Activated CD8-positive, alpha-beta memory T cell treated with anti-CD3 and anti-CD28 coated beads, Interleukin-2, amount 50 U/mL, for 24 hours (primary cell): ENCODE measurements around the gene SYT3.
"Not testable (repeated sequence)": the region's sequence is repeated elsewhere in the genome, so short reads cannot be mapped to it uniquely, and the experiment has no call there.

Experiments
- DNase-seq: peaks from one replicate; pipeline ENCODE4 v3.0.0-alpha.2; 2020; ENCODE audit errors: extremely low read depth

Gene SYT3

DNA sequence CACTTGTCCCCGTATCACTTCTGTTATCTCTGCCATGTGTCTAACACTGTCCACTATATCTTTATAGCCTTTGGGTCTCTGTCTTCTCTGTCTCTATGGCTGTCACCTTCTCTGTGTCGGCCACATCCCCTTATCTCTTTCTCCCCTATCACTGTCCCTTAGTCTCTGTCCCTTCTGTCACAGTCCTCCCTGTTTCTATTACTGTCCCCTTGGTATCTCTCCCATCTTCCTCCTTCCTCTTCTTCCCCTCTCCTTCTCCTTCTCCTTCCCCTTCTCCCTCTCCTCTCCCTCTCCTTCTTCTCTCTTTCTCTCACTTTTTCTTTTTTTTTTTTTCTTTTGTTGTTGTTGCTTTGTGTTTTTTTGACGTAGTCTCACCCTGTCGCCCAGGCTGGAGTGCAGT lies 36.7 kb downstream of the SYT3 start:
- DNase-seq: no peak

DNA sequence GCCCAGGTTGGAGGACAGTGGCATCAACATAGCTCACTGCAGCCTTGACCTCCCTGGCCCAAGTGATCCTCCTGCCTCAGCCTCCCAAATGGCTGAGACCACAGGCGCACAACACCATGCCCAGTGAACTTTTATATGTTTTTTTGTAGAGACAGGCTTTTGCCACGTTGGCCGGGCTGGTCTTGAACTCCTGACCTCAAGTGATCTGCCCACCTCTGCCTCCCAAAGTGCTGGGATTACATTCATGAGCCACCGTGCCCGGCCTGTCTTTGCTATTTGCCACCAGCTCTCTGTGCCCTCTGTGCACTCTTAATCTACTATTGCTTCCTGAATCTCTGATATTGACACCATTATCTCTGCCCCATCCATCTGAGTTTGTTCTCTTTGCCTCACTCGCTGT lies 37.2 kb downstream of the SYT3 start:
- no peak for DNase-seq

DNA sequence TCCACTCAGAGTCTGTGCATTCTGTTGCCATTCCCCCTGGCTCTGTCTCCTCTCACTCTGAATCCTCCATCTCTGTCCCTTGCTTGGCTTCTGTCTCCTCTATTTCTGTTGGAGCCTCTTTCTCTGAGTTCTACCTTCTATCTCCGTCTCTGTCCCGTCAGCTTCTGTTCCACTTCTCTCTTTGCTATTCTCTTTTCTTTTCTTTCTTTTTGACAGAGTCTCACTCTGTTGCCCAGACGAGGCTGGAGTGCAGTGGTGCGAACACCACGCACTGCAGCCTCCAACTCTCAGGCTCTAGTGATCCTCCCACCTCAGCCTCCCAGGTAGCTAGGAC lies 37.6 kb downstream of the SYT3 start:
- DNase-seq: no peak

DNA sequence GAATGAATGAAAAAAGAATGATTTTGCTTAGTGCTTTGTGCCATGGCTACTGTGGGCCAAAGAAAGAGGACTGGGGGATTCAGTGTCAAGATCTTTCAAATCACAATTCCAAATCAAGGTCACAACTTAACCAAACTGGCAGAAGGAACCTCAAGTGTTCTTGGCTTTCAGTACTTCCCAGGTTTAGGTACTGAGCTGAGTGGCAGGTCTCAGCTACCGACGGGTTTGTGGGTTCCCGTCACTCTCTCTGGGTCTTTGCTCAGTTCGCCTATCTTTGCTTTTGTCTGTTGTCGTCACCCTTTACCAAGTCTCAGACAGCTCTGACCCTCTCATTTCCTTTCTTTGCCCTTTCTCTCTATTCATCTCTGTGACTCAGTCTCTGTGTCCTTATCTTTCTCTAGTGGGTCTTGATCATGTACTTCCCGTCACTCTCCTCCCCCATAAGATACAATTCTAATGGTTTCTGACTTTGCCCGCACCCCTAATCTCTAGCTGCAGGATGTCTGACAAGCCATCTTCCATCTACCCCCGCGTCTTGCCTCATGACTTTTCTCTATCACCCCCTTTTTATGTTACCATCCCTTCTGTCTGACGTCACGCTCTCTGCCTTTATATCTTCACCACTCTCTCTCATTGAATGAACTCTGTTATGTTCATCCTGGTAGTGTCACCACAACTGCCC lies 38.1 kb downstream of the SYT3 start:
- DNase-seq: no peak

DNA sequence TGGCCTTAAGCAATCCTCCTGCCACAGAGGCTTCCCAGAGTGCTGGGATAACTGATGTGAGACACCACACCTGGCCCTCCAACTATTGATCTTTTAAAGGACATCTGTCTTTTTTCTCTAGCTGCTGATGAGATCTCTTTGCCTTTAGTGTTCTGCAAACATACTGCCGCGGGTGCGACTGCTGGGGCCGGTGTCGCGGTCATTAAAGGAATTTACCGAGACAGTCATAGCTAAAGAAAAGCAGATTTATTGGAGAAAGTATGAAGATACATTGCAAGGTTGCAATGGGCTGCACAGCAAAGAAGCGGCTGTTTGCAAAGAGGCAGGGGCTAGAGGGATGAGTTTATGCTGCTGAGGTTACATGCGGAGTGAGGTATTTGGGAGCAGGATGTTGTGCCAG lies 40.3 kb downstream of the SYT3 start:
- DNase-seq: no peak

DNA sequence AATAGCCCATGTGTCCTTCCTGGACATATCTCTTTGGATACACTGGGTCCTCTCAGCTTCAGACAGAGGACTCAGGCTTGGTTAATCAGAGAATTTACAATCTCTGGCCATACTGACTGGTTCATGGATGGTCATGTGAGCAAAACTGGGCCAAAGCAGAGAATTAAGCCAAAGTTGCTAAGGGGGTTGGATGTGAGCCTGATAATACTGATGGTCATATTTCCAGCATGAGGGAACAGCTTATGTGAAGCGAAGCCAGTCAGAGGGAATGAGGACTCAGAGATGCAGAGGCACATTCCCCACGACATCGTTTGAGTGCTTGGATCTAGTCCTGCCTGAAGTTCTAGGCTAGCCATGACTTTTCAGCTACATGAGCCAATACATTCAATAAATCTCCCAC lies 49.5 kb downstream of the SYT3 start:
- no peak for DNase-seq

DNA sequence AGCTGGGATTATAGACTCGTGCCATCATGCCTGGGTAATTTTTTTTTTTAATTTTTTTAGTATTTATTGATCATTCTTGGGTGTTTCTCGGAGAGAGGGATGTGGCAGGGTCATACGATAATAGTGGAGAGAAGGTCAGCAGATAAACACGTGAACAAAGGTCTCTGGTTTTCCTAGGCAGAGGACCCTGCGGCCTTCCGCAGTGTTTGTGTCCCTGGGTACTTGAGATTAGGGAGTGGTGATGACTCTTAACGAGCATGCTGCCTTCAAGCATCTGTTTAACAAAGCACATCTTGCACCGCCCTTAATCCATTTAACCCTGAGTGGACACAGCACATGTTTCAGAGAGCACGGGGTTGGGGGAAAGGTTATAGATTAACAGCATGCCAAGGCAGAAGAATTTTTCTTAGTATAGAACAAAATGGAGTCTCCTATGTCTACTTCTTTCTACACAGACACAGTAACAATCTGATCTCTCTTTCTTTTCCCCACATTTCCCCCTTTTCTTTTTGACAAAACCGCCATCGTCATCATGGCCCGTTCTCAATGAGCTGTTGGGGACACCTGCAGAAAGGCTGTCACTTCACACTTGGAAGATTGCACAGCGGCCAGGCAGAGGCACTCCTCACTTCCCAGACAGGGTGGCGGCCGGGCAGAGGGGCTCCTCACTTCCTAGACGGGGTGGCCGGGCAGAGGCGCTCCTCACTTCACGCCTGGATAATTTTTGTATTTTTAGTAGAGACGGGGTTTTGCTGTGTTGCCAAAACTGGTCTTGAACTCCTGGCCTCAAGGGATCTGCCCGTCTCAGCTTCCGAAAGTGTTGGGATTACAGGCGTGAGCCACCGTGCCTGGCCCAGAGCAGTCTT lies 57.7 kb downstream of the SYT3 start:
- DNase-seq: not testable (repeated sequence)

DNA sequence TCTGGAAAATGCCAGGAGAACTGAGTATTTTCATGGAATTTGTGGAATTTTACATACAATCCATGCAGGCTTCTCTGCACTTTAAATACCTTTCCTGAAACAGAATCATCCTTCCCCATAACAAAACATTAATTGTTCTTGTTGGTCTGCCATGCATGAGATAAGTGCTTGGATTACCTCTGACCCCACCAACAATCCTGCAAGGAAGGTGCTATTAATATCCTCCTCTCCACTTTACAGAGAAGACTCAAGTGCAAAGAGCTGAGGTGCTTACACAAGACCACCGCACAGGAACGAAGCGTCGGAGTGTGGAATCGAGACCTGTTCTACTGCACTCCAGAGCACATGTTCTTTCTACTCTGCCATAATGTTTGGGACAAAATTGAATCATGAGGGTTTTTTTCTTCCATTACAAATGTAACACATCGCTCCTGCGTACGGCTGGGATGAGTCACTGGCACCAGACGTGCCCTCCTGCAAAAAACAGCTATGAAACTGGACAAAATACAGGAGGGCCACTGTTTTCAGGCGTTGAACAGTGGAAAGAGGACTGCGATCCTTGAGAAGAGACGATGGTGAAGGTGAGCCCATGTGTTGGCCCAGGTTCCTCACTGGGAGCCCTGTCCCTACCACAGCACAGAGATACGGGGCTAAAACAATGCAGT lies 58.6 kb downstream of the SYT3 start:
- DNase-seq: no peak

DNA sequence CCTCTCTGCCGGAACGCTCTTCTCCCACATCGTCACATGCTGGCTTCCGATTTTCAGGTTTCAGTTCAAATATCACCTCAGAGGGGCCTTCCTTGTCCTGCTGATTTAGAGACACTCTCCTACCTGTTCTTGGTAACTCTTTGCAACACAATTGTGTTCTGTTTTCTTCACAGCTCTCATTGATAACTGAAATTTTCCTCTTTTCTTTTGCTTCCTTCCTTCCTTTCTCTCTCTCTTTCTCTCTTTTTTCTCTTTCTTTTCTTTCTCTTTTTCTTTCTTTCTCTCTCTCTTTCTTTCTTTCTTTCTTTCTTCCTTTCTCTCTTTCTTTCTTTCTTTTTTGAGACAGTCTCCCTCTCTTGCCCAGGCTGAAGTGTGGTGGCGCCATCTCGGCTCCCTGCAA lies 59.4 kb downstream of the SYT3 start:
- DNase-seq: no peak

DNA sequence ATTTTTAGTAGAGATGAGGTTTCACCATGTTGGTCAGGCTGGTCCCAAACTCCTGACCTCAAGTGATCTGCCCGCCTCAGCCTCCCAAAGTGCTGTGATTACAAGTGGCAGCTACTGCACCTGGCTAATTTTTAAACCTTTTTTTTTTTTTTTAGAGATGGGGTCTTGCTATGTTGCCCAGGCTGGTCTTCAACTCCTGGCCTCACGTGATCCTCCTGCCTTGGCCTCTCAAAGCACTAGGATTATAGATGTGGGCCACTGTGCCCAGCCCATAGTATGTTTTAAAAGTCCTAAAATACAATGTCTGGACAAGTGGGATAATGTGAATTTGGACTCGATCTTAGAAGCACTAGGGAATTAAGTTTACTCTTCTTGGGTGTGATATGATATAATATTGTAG lies 62.9 kb downstream of the SYT3 start:
- DNase-seq: not testable (repeated sequence)

DNA sequence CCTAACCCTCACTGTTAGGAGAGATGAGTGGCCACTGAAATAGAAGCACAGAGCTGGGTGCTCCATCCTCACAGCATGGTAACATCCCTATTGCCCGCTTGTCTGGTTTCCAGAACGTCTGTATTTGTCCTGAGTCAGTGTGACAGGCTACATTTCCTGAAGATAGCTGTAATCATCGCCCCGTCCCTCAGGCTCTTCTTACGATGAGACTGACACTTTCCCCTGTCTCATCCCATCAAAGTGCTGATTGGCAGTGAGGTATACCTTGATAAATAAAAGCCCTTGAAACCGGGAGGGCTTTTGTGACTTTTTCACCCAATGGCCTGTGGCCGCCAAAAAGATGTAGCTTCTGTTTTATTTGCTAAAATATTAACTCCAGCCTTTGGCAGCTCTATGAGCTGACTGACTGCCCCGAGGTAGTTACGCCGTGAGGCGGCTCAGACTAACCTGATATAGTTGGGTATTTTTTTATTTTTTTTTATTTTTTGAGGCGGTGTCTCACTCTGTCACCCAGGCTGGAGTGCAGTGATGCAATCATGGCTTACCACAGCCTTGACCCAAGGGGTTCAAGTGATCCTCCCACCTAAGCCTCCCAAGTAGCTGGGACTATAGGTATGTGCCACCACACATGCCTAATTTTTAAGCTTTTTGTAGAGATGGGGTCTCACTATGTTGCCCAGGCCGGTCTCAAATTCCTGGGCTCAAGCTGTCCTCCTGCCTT lies 65.8 kb downstream of the SYT3 start:
- DNase-seq: no peak
